GM13977 (cell line): ENCODE data around the gene SGIP1.
A peak's percentile ranks its signal among the peaks of the same experiment; 100 is the strongest.

Source experiments
- DNase-seq: peaks from one replicate; pipeline ENCODE4 v3.0.0; 2012; ENCODE audit warnings: low spot score
- in situ Hi-C: fragments of 300-500 bp; cut with MboI; formaldehyde crosslinking; loops from one replicate; pipeline ENCODE4 v1.12.0; 2022; ENCODE audit warnings: low sequenced_read_pairs, low pct_unique_long_range_greater_than_20kb, mixed read lengths, inconsistent platforms; ENCODE audit not compliant: unreplicated experiment
- TF ChIP-seq, protein P1 (sequence below): IDR thresholded peaks from 2 replicates; pipeline ENCODE4 v1.5.1; 2012; ENCODE audit warnings: mild to moderate bottlenecking, control low read depth; ENCODE audit not compliant: insufficient read depth; ENCODE audit errors: extremely low read depth, missing control alignments

The SGIP1 gene

GRCh38 chr1:66761221-66761620 is 227.3 kb downstream of the SGIP1 start:
- in situ Hi-C loops: loop anchor here (10.0 to 25.0 kb wide), 2 partner anchors 384 to 726 kb away; no protein-coding TSS in a partner anchor
- TF ChIP-seq, protein P1, sequence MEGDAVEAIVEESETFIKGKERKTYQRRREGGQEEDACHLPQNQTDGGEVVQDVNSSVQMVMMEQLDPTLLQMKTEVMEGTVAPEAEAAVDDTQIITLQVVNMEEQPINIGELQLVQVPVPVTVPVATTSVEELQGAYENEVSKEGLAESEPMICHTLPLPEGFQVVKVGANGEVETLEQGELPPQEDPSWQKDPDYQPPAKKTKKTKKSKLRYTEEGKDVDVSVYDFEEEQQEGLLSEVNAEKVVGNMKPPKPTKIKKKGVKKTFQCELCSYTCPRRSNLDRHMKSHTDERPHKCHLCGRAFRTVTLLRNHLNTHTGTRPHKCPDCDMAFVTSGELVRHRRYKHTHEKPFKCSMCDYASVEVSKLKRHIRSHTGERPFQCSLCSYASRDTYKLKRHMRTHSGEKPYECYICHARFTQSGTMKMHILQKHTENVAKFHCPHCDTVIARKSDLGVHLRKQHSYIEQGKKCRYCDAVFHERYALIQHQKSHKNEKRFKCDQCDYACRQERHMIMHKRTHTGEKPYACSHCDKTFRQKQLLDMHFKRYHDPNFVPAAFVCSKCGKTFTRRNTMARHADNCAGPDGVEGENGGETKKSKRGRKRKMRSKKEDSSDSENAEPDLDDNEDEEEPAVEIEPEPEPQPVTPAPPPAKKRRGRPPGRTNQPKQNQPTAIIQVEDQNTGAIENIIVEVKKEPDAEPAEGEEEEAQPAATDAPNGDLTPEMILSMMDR: no peak
- DNase-seq: no peak

DNA sequence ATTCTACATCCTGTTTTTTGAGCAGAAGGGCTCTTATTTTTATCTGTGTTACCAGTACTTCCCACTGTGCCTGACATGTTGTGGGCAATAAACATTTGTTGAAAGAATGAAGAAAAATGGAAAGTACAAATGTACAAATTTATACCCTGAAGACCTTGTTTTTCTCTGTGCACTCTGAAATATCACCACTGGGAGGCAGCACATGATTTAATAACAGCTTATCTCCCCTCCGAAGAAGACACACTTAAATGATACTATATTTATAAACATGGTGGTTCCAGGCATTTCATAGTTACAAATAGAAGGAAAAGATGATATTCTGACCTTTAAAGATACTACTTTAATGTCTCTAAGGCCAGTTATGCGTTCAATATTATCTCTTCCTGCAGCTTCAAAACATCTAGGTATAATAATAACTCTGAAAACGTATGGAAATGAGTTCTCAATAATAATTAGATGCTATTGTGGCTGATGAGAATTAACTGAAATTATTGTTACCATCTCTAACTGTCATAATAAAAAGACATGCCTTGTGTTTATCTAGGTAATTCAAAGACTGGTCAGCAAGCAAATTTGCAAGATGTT is 231.1 kb downstream of the SGIP1 start:
- peak; percentile 35 for DNase-seq
- in situ Hi-C loops: loop anchor here (10.0 to 25.0 kb wide), 2 partner anchors 380 to 722 kb away; no protein-coding TSS in a partner anchor
- TF ChIP-seq, protein P1: peak; percentile 72

DNA sequence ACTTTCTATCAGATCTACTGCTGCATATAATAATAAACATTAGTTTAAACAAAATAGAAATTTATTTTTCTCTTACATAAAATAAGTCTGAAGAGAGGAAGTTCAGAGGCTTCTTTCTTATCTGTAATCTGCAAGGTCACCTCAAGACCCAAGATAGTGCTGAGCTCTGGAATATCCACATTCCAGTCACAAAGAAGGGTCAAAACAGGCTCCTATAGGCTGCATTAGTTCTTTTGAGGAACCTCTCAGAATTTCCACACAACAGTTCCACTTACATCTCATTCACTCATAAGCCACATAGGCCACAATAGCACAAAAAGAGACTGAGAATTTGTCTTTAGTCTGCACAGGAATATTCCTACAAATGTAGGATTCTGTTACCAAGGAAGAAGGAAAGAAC is 233.7 kb downstream of the SGIP1 start:
- in situ Hi-C loops: loop anchor here (10.0 to 25.0 kb wide), 2 partner anchors 377 to 720 kb away; no protein-coding TSS in a partner anchor
- no peak for DNase-seq

GRCh38 chr1:66768965-66769364 is 235.0 kb downstream of the SGIP1 start:
- in situ Hi-C loops: loop anchor here (10.0 to 25.0 kb wide), 2 partner anchors 376 to 718 kb away; no protein-coding TSS in a partner anchor
- TF ChIP-seq, protein P1: no peak

More for the DNA sequence above, 233.7 kb downstream of the SGIP1 start:
- TF ChIP-seq, protein P1: no peak

DNA sequence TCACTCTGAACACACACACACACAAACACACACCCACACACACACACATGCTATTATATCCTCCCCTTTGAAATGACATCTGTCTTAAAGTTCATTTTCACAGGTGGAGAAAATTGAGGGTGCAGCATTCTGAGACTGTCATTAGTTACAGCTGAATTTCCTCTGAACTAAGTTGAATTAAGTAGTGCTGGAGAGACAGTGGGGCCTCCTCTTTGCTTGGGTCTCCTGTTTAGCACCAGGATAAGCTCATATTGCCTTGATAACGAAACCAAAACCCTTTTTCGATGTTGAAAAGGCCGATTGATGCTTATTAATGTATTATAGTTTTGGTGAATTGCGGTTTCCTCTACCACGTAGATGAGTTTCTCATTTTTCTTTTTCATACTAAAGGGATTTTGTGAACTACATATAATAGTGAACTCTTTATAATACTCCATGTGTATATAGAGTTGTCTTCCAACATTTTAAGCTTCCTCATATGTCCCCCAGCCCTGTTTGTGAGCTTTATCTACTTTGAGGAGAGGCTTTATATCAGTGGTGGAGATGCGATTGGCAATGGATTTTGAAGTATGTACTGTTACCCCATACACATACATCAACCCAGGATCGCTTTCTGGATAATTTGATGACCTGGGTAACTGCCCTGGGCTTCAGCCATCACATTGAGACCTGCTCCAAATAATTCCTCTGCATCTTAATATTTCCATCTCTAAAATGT is 235.7 kb downstream of the SGIP1 start:
- no peak for DNase-seq
- TF ChIP-seq, protein P1: no peak
- in situ Hi-C loops: loop anchor here (10.0 to 25.0 kb wide), 2 partner anchors 375 to 718 kb away; no protein-coding TSS in a partner anchor

More at GRCh38 chr1:66768965-66769364, 235.0 kb downstream of the SGIP1 start:
- no peak for DNase-seq

DNA sequence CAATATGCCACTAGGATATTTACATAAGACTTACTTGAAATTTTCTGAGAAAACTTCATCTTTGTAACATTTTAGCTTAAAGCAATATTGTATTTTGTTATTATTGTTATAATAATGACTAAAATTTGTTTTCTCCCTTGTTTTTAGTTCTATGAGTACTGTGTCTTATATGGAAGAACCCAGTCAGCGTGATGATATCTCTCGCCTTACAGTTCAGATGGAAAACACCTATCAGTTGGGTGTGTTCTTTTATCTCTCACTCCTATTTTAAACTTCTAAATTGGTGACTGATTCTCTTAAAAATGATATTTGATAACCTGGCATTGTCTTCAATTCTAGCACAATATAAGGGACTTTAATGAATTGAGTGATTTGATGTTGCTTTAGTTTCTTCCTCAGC is 236.3 kb downstream of the SGIP1 start:
- TF ChIP-seq, protein P1: no peak
- in situ Hi-C loops: loop anchor here (25.0 kb wide), 1 partner anchor 717 kb away; no protein-coding TSS in a partner anchor
- no peak for DNase-seq
